GM19193 (cell line): ENCODE results near the gene RIMBP2.

ENCODE experiments used
- POLR2A ChIP-seq: IDR thresholded peaks from 4 replicates; pipeline ENCODE4 v1.6.1; 2011; ENCODE audit not compliant: insufficient read depth, insufficient read length; ENCODE audit errors: extremely low read depth

The RIMBP2 gene

DNA sequence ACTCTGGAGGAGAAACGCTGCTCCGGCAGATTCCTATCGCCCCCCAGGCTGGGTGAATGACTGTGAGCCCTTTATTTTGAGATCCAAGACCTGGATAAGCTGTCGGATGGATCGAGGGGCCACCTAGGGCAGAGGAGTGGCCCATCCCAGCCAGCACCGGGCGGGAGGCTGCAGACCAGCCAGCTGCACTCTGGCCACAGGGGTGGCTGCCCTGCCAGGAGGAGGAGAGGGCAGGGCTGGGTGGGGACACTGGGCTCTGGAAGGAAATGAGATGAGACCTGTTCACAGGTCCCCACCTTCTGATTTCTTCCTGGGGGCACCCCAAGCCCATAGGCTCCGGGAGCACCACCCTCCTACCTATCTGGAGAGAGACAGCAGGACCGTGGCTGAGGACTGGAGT is 238.4 kb downstream of the RIMBP2 start:
- no peak for TF ChIP-seq POLR2A

DNA sequence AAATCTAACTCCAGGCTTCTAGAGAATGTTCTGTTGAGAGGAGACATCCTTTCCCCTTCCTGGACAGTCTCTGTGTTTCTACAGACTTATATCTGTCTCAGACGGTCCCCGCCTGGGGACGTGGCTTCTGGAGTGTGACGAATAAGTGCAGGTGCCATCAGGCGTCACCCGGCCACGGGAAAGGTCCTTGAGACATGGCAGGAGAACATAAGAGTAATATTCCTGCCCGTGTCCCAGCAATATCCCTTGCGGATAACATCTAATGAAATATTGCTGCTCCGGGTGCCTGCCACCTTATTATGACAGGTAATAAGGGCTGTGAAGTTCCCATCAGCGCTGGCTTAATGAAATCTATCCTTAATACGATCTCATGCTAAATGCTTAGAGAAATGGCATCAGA is 238.8 kb downstream of the RIMBP2 start:
- no peak for TF ChIP-seq POLR2A

DNA sequence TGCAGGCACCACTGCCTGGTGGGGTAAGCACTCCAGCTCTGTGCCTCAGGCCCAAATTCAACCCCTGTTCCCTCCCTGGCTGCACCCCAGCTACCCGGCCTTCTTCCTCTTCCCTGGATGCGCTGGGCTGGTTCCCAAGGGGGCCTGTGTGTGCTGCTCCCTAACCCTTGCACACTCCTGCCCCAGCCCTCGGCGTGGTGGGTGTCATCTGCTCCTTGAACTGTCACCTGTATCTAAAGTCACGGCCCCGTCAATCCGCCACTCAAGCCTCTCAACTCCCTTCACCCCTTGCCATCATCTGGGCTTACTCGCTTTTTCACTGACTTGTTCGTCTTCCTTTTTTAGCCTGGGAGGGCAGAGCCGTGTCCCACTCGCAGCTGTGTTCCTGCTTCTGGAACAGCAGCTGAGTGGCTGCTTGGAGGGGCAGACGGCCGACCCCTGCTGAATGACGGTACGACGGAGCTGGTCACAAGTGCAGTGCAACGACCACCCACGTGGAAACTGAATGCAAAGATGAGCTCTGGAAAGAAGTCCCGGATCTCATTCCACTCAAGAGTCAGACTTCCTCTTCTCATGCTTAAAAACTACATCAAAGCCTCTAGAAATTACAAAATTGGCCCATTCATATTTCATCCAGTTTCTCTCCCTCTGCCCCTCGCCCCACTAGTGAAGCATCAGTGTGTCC is 239.5 kb downstream of the RIMBP2 start:
- no peak for TF ChIP-seq POLR2A

DNA sequence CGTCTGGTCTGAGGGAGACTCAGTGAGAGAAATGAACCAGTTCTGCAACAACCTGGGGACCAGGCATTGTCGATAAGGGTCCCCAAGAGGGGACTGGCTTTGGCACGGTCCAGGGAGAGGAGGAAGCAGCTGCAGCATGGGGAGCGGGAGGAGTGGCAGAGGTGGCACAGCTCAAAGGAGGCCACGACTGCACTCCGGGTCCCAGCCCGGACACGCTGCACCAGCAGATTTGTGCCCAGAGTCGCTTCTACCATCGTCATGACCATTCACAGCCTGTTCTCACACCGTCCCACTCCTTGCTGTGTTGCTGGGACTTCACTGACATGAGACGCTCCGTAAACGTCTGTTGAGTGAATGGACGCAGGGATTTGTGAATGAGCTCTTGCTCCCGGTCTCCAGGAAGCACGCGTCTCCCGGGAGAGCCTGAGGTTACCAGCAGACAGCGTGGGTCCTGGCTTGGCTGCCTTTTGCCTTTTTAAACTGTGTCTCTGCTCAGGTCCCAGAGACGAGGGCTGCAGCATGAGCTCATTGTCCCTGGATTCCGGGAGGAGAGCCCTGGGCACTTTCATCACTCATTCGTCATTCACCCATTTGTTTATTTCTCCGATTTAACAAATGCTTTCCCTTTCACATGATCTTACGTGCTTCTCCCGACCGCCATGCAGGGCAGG is 241.4 kb downstream of the RIMBP2 start:
- no peak for TF ChIP-seq POLR2A

DNA sequence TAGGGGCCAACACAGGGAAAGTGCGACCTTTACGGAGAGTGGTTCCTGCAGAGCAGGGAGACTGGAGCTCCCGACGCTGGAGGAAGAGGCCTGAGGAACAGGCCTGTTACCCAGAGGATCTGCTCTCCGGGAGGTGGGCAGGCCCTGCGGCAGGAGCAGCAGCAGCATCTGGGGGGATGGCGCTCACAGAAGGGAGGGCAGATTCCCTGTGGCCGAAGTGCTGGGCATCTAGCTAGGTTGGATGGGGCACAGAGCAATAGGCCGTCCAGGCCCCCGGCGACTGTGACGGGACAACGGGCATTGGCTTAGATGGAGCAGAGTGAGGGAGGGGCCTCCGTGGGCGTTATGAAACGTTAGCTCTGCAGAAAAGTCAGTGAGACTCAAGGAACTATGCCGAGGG is 242.8 kb downstream of the RIMBP2 start:
- no peak for TF ChIP-seq POLR2A

DNA sequence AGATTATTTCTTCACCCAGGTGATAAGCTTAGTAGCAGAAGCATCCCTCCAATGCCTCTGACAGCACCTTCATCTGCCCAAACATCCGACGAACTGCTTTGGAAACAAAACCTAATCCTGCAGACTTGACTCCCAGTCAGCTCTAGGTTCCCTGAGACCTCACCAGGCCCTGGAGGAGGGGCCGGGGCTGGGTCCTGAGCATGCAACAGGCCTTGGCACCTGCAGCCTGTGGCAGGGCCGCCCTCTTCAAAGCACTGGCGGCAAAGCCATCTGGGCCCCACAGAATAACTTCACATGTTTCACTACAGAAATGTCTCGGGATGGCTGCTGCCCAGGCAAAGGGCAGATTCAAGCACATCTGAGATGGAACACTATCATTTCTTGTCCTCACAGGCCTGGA is 245.1 kb downstream of the RIMBP2 start:
- TF ChIP-seq POLR2A = no peak

DNA sequence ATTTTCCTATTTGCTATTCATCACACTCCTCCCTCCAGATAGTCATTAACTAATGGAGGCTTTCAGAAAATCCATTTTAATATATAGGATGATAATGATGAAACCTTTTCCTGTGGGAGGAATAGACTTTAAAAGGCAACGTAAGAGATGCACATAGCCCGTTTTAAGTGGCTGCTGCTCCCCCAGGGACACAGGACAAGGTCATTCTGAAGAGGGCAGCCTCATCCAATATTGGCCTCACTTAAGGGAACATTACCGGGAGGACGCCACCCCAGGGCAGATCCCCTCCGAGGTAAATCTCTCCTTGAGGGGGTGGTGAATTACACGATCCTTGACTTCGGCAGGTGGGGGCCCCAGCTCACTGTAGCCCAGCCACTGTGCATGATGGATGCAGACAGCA is 246.5 kb downstream of the RIMBP2 start:
- TF ChIP-seq POLR2A = no peak

DNA sequence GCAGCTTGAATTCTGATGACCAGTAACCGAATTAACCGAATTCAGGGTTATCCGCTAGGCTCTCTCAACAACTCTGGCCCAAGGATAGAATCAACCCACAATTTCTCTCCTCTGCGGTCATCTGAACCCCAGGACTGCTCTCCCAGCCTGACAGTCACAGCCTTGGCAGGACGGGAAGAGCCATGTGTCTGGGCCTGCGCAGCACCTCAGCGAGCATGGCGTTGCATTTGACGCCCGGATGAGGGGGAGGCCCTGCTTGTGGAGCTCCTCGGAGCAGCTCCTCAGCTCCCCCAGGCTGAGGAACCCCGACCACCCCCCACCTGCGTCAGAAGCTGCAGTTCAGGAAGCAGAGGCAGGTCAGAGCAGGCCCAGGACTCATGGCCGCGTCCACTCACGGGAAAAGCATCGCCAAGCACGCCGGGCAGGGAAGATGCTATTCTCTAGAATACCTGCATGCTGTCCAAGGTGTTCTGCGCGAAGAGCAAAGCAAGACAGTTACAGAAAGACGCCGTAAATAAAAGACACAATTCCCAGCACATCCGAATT is 247.3 kb downstream of the RIMBP2 start:
- no peak for TF ChIP-seq POLR2A

DNA sequence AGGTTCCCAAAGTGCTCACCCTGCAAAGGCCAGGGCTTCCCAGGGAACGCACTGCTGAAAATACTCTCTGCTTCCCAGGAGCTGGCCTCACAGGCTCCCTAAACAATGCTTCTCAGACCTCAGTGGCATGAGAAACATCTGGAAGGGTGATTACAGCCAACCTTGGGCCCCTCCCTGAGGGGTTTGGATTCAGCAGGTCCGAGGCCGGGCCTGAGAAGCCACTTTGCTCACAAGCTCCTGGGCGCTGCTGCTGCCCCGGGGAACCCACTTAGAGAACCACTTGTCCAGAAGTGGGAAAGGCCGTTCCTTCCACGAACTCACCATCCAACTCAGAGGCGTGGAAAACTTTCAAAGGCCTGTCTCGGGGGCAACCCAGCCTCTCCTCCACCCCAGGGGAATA is 247.9 kb downstream of the RIMBP2 start:
- TF ChIP-seq POLR2A = no peak

DNA sequence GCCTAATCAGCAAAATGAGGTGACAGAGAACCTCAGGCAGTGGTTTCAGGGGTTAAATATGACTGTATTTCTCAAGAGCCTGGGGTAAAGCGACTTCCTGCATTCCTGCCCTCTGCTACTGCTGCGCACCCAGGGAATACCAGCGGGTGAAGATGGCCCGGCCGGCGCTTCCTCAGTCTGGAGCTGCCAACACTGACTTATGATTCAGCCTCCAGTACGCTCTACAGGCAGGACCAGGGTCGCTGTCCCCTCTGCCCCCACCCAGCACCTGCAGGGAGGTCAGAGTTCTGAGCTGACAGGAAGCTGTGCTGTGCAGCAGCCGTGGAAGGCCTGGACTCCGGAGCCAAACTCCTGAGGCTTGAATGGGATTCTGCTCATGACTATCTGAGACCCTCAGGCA is 250.5 kb downstream of the RIMBP2 start:
- TF ChIP-seq POLR2A = no peak

DNA sequence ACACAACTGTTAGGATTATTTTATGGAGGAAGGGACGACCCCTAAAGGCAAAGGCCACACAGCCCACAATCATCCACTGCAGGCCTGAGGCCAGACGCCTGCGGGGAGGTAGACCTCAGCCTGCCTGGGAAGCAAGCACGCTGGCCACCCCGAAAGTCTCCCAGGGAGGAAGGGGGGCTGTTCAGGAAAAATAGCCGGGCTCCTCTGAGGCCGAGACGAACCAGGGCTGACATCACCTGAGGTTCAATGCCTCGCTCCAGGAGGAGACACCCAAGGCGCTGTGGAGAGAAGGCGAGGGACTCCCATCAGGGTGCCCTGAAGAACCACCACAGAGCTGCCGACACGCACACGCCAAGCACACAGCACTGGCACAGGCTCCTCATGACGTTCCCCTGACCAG is 251.1 kb downstream of the RIMBP2 start:
- TF ChIP-seq POLR2A = no peak

DNA sequence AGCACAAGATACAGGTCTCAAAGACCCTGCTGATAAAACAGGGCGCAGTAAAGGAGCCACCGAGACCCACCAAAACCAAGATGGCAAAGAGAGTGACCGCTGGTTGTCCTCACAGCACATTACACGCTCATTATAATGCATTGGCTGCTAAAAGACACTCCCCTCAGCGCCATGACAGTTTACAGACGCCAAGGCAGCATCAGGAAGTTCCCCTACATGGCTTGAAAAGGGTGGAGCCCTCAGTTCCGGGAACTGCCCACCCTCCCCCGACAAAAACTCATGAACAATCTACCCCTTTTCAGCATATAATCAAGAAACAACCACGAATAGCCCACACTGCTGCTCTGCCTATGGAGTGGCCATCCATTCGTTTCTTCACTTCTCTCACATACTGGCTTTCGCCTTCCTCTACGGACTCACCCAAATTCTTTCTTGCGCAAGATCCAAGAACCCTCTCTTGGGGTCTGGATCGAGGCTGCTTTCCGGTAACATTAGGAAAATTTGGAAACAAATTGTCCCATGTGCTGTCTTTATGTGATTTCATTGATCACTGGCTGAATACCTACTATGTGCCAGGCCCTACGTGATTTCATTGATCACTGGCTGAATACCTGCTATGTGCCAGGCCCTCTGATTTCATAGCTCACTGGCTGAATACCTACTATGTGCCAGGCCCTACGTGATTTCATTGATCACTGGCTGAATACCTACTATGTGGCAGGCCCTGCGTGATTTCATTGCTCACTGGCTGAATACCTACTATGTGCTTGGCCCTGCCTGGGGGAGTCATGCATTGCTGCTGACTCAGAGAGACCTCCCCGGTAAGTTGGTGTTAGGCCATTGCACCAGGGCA is 252.1 kb downstream of the RIMBP2 start:
- TF ChIP-seq POLR2A = no peak

DNA sequence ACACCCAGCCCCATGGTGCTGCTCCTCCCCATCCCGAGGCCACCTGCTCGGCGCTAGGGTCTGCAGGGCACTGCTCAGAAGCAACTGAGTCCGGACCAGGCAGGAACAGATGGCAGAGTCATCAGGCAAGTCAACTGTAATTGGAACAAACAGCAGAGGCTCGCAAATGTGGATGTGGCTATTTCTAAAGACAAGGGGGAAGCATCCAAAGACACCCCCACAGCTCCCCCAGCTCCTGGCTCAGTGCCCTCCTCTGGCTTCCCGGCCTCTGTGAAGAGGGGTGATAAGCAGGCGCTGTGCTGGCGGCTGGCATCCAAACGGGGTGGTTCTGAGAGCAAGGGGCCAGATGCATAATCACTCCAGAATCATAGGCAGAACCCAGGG is 252.8 kb downstream of the RIMBP2 start:
- no peak for TF ChIP-seq POLR2A

DNA sequence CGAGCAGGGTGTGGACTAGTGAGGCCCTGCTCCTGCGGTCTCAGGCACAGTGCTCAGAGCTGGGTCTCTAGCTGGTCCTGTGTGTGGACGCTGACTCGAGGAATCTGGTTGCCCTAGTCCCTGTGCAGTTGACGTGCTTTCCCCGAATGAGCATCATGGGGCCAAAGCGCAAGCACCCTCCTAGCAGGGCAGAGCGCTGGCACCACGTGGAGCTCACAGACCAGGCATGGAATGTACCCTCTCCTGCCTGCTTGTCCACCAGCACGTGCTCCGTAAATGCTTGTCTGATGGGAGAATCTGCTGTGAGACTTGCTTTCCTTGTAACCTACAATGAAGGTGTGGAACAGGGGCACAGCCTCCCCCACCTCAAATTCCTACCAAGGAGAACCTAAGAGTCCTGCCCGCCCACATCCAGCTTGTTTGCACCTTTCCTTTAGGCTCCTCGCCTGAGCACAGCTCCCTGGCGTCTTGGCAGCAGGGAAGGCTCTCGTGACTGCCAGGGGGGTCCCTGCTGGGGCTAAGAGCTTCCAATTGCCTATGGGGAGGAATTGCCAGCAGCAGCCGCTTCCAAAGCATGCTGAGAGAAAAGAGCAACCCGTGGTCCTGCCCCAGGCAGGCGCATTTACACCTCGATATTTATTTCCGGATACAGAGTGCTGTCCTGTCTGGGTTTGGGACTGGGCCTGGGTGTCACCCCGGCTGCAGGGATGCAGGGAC is 253.4 kb downstream of the RIMBP2 start:
- TF ChIP-seq POLR2A = no peak
